MCF 10A (cell line): Measurements from ENCODE around the gene HOPX. TPM values are rescaled to one million over a fixed set of nuclear protein-coding genes. Genes with fewer than 3 reads are reported as not detected.

Experiments used
- BruUV-seq: library from RNA; stranded (reverse); fragments of 400-500 nt; replicated peaks from 2 replicates; lab custom pipeline; 2021; lab: Mats Ljungman, UMichigan
- CTCF ChIA-PET: fragments of 300-600 bp; sonication (Branson Sonifier 250); formaldehyde crosslinking; extraction: SDS; loops from one replicate; lab custom pipeline; 2021; ENCODE audit warnings: antibody characterized with exemption, inconsistent platforms; lab: Yijun Ruan, JAX
- POLR2A ChIA-PET: fragments of 300-600, 350-650 bp; sonication (Branson Sonifier 250); formaldehyde crosslinking; extraction: SDS; loops from one replicate; lab custom pipeline; 2020; ENCODE audit warnings: antibody characterized with exemption, inconsistent platforms; lab: Yijun Ruan, JAX
- DNase-seq: peaks from one replicate; pipeline ENCODE4 v3.0.0-alpha.2; 2018; ENCODE audit not compliant: unreplicated experiment
- H3K27ac Mint-ChIP-seq: one replicate; pipeline ENCODE4 v1.8.0; 2022; ENCODE audit warnings: mild to moderate bottlenecking, low read depth, mixed read lengths; ENCODE audit not compliant: unreplicated experiment
- H3K27me3 Mint-ChIP-seq: one replicate; pipeline ENCODE4 v1.8.0; 2022; ENCODE audit warnings: mixed read lengths; ENCODE audit not compliant: insufficient read depth, unreplicated experiment
- H3K36me3 Mint-ChIP-seq: one replicate; pipeline ENCODE4 v1.8.0; 2022; ENCODE audit warnings: mild to moderate bottlenecking, moderate library complexity, mixed read lengths; ENCODE audit not compliant: insufficient read depth, unreplicated experiment
- H3K4me1 Mint-ChIP-seq: one replicate; pipeline ENCODE4 v1.8.0; 2022; ENCODE audit warnings: mixed read lengths; ENCODE audit not compliant: insufficient read depth, unreplicated experiment
- H3K4me3 Mint-ChIP-seq: one replicate; pipeline ENCODE4 v1.8.0; 2022; ENCODE audit warnings: mild to moderate bottlenecking, moderate library complexity, mixed read lengths; ENCODE audit not compliant: unreplicated experiment
- H3K9me3 Mint-ChIP-seq: one replicate; pipeline ENCODE4 v1.8.0; 2022; ENCODE audit warnings: mixed read lengths; ENCODE audit not compliant: unreplicated experiment
- CTCF ChIP-seq: fragments of 200-600 bp; IDR thresholded peaks from one replicate; pipeline ENCODE4 v1.8.0; 2022; ENCODE audit warnings: antibody characterized with exemption, mild to moderate bottlenecking; ENCODE audit not compliant: unreplicated experiment
- intact Hi-C: fragments of 100-400 bp; cut with micrococcal nuclease; formaldehyde crosslinking; loops from 2 replicates; pipeline ENCODE4 v1.14.1; 2022
- total RNA-seq: library from RNA; stranded (reverse); gene quantifications from 2 replicates; pipeline ENCODE4 v1.2.3, GENCODE V29; 2022

Gene HOPX
- total RNA-seq, 1 experiment from 2014 or later: not detected

- no TSS peak for BruUV-seq
- Mint-ChIP-seq H3K27ac (no peak overlapping the region), H3K9me3 (no peaks in the 10 kb centered on the region), H3K4me1 (peaks cover 18% of the 10 kb centered on the region), H3K27me3 (no peaks in the 10 kb centered on the region), H3K4me3 (no peak overlapping the region), H3K36me3 (no peaks in the 10 kb centered on the region)
- POLR2A ChIA-PET: interaction anchor here (0.6 kb wide), 1 partner anchor 133 kb away, joined by 3 read pairs; no protein-coding TSS in a partner anchor
- intact Hi-C loops: no loop called here
- DNase-seq: no peak
- TF ChIP-seq CTCF: no peak
- CTCF ChIA-PET: no interaction called here
Measured at GRCh38 chr4:56643596-56643995, 37.5 kb downstream of the HOPX start.

- DNase-seq: peak; percentile 82
- peak overlapping the region; percentile 11 for H3K4me3 Mint-ChIP-seq
- peak overlapping the region; percentile 52 for H3K27ac Mint-ChIP-seq
- BruUV-seq: no TSS peak
- H3K9me3 Mint-ChIP-seq: no peaks in the 10 kb centered on the region
- no peaks in the 10 kb centered on the region for H3K36me3 Mint-ChIP-seq
- intact Hi-C loops: no loop called here
- H3K4me1 Mint-ChIP-seq: peaks cover 37% of the 10 kb centered on the region
- POLR2A ChIA-PET: interaction anchor here (0.5 to 1.6 kb wide), 14 partner anchors 10 to 205 kb away, joined by 3 to 6 read pairs (median 4); no protein-coding TSS in a partner anchor
- CTCF ChIA-PET: interaction anchor here (0.6 to 3.2 kb wide), 12 partner anchors 9 to 157 kb away, joined by 3 to 11 read pairs (median 4); no protein-coding TSS in a partner anchor
- TF ChIP-seq CTCF: no peak
- no peaks in the 10 kb centered on the region for H3K27me3 Mint-ChIP-seq
Measured at GRCh38 chr4:56641494-56642051, 39.5 kb downstream of the HOPX start.

- no TSS peak for BruUV-seq
- TF ChIP-seq CTCF: no peak
- POLR2A ChIA-PET: interaction anchor here (0.5 to 1.6 kb wide), 12 partner anchors 9 to 204 kb away, joined by 3 to 6 read pairs (median 4); no protein-coding TSS in a partner anchor
- Mint-ChIP-seq H3K36me3 (no peaks in the 10 kb centered on the region), H3K27me3 (no peaks in the 10 kb centered on the region), H3K4me1 (peaks cover 40% of the 10 kb centered on the region), H3K9me3 (no peaks in the 10 kb centered on the region), H3K27ac (peak overlapping the region; percentile 52), H3K4me3 (no peak overlapping the region)
- CTCF ChIA-PET: interaction anchor here (0.6 to 3.2 kb wide), 15 partner anchors 9 to 207 kb away, joined by 3 to 11 read pairs (median 4); no protein-coding TSS in a partner anchor
- DNase-seq: no peak
- intact Hi-C loops: no loop called here
Measured at GRCh38 chr4:56640621-56641493, 40.2 kb downstream of the HOPX start.

GRCh38 chr4:56637791-56638190 lies 43.3 kb downstream of the HOPX start:
- TF ChIP-seq CTCF: no peak
- intact Hi-C loops: no loop called here
- no TSS peak for BruUV-seq
- Mint-ChIP-seq H3K4me1 (peaks cover 40% of the 10 kb centered on the region), H3K9me3 (no peaks in the 10 kb centered on the region), H3K36me3 (peaks cover 7% of the 10 kb centered on the region), H3K27ac (no peak overlapping the region), H3K4me3 (no peak overlapping the region), H3K27me3 (no peaks in the 10 kb centered on the region)
- ChIA-PET CTCF (interaction anchor here (0.6 to 2.5 kb wide), 5 partner anchors 8 to 162 kb away, joined by 3 to 7 read pairs (median 4); no protein-coding TSS in a partner anchor), POLR2A (interaction anchor here (0.7 to 1.8 kb wide), 4 partner anchors 10 to 640 kb away, joined by 3 to 6 read pairs (median 3); no protein-coding TSS in a partner anchor)
- DNase-seq: no peak
